Measurements from ENCODE around the gene COL25A1.

The COL25A1 gene

DNA sequence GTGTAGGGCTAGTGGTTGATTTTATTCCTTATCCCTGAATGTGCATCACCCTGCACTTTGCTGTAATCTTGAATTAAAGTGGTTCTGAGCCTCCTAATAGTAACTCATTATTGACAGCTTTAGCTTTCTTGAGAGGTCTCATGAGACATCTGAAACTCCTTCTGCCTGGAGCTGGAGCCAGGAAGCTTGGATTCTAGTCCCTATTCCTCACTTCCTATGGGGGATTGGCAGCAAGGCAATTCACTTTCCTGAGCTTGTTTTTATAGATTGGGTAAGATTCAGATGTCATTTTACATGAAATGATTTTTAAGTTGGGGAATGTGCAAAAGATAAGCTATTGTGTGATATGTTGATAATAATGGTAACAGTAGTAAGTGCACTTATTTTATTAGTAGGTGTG is 522.5 kb downstream of the COL25A1 start:
- H3K4me1 Mint-ChIP-seq (ENCODE audit: low read depth): no peaks in the 10 kb centered on the region
- peaks cover 13% of the 10 kb centered on the region for H3K27me3 Mint-ChIP-seq (ENCODE audit: low read depth)
- no peaks in the 10 kb centered on the region for H3K9me3 Mint-ChIP-seq
- H3K4me3 Mint-ChIP-seq: no peak overlapping the region
- no peak overlapping the region for H3K27ac Mint-ChIP-seq
- no peaks in the 10 kb centered on the region for H3K36me3 Mint-ChIP-seq (ENCODE audit: low read depth)

DNA sequence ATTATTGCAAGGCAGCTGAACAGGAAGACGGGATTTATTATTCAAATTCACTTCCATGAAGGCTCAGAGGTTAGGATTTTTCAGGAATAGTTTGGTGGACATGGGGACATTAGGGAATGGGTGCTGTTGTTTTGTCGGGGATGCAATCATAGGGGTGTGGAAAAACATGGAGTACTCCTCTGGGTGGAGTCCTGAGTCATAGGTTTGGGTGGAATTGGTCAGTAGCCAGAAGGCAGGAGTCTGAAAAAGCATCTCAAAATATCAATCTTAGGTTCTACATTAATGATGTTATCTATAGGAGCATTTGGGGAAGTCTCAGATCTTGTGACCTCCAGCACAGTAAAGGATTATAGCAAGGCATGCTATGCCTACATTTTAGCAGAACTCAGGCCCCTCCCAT is 525.1 kb downstream of the COL25A1 start:
- Mint-ChIP-seq H3K27ac (no peak overlapping the region), H3K4me1 (ENCODE audit: low read depth) (no peaks in the 10 kb centered on the region), H3K4me3 (no peak overlapping the region), H3K9me3 (no peaks in the 10 kb centered on the region), H3K27me3 (ENCODE audit: low read depth) (peaks cover 13% of the 10 kb centered on the region), H3K36me3 (ENCODE audit: low read depth) (no peaks in the 10 kb centered on the region)

DNA sequence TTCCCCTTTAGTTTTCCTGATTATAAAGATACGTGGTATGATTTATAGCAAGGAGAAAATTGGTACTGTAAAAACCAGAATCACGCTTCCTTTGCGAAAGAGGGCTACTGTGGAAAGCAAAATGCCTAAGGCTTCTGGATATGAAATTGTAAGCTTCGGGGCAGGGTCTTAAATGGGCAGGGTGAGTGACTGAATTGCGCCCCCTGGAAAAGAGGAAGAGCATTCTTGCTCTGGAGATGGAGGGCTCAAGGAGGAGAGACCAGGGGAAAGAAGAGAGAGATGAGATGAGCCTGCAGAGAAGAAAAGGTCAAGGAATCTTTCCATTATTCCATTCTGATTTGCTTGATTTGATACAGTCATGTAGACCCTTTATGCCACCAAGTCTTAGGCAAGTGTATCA is 526.5 kb downstream of the COL25A1 start:
- Mint-ChIP-seq H3K9me3 (no peaks in the 10 kb centered on the region), H3K4me3 (no peak overlapping the region), H3K4me1 (ENCODE audit: low read depth) (no peaks in the 10 kb centered on the region), H3K36me3 (ENCODE audit: low read depth) (no peaks in the 10 kb centered on the region), H3K27me3 (ENCODE audit: low read depth) (peaks cover 13% of the 10 kb centered on the region), H3K27ac (no peak overlapping the region)

DNA sequence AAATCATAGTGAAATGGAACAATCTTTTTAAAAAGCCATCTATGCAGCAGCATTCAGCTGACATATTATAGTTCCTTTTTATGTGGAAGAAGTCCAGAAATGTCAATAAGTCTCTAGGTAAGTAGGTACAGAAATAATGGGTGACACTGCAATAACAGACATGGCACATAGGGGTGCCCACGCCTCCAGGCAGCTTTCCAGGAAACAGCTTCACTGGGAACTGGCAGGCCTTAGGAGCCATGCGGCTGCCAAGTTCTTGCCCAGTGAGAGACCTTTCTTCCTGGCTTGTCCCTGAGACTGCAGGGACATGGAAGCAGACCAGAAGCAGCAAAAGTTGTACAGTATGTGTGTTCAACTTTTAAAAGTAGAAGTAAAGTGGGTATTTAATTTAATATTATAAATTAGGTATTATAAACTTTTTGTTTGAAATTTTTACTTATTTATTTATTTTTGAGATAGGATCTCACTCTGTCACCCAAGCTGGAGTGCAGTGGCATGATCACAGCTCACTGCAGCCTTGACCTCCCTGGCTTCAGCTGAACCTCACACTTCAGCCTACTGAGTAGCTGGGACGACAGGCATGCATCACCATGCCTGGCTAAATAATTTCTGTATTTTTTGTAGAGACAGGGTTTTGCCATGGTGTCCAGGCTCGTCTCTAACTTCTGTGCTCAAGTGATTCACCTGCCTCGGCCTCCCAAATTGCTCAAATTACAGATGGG is 527.5 kb downstream of the COL25A1 start:
- peaks cover 13% of the 10 kb centered on the region for H3K27me3 Mint-ChIP-seq (ENCODE audit: low read depth)
- no peaks in the 10 kb centered on the region for H3K4me1 Mint-ChIP-seq (ENCODE audit: low read depth)
- no peak overlapping the region for H3K4me3 Mint-ChIP-seq

DNA sequence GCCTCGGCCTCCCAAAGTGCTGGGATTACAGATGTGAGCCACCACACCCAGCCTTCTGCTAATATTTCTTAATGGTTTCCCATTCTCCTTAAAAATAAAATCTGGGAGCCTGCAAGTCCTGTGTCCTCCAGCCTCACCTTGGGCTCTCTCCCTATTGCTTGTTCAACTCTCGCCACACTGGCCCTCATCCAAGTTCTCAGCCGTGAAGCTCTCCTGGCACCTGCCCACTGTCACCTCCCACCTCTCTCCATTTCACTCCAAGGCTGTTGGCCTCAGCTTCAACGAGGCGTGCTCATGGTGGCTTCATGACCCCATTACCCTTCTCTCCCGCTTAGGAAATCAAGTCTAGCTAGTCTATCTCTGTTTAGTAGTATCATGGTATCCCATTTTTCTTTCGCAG is 530.1 kb downstream of the COL25A1 start:
- Mint-ChIP-seq H3K9me3 (no peaks in the 10 kb centered on the region), H3K27me3 (ENCODE audit: low read depth) (peaks cover 11% of the 10 kb centered on the region), H3K4me3 (no peak overlapping the region), H3K27ac (no peak overlapping the region), H3K36me3 (ENCODE audit: low read depth) (no peaks in the 10 kb centered on the region), H3K4me1 (ENCODE audit: low read depth) (no peaks in the 10 kb centered on the region)

More for the DNA sequence above, 527.5 kb downstream of the COL25A1 start:
- Mint-ChIP-seq H3K36me3 (ENCODE audit: low read depth) (no peaks in the 10 kb centered on the region), H3K9me3 (no peaks in the 10 kb centered on the region), H3K27ac (no peak overlapping the region)

DNA sequence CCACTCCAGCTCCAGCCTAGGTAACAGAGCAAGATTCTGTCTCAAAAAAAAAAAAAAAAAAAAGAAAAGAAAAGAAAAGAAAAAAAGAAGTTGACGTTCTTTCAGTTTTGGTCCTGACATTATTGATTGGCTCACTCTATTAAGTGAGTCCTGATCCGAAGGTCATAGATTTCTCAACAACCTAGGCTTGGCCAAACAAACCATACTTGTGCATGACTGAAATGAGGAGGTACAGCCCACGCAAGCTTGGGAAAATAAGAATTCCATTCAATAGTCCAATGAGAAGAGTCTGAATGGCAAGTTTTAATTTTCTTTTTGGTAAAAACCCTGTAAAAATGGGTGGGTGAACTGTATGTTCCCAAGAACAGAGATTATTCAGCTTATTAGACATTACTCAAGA is 536.4 kb downstream of the COL25A1 start:
- H3K36me3 Mint-ChIP-seq (ENCODE audit: low read depth): peaks cover 1% of the 10 kb centered on the region
- no peak overlapping the region for H3K27ac Mint-ChIP-seq
- H3K27me3 Mint-ChIP-seq (ENCODE audit: low read depth): peaks cover 49% of the 10 kb centered on the region
- H3K4me3 Mint-ChIP-seq: no peak overlapping the region
- peaks cover 8% of the 10 kb centered on the region for H3K4me1 Mint-ChIP-seq (ENCODE audit: low read depth)
- no peaks in the 10 kb centered on the region for H3K9me3 Mint-ChIP-seq

DNA sequence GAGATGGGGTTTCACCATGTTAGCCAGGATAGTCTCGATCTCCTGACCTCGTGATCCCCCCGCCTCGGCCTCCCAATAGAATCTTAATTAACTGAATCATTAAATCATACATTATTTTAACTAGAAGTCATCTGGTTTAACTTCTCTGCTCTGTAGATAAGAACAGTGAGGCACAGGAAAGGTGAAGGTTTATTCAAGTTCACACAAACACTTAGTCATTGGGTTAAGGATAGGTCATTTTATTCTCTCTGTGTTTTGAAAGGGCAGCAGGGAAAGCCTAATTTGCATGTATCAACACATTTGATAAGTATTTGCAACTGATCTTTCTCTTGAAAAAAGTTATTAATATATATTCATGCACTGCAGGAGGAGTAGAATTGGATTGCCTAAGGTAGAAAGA is 538.5 kb downstream of the COL25A1 start:
- Mint-ChIP-seq H3K36me3 (ENCODE audit: low read depth) (peaks cover 1% of the 10 kb centered on the region), H3K9me3 (no peaks in the 10 kb centered on the region), H3K4me3 (no peak overlapping the region), H3K27ac (no peak overlapping the region), H3K27me3 (ENCODE audit: low read depth) (peaks cover 65% of the 10 kb centered on the region), H3K4me1 (ENCODE audit: low read depth) (peaks cover 8% of the 10 kb centered on the region)

DNA sequence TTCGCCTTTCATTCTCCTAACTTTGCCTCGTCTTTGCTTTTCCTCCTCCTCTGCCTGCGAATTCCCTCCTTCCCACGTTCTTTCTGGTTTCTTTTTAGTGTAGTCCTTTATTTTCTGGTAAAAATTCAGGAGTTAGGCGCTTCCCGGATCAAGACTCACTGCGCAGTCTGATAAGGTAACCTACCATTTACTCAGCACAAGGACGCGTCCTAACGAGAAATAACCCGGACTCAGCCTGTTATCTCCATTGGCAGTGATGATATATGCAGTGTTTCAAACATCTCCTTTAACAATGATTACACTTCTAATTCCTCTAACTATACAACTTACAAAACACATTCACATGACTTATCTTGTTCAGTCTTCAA is 539.2 kb downstream of the COL25A1 start:
- H3K27me3 Mint-ChIP-seq (ENCODE audit: low read depth): peaks cover 65% of the 10 kb centered on the region
- peaks cover 8% of the 10 kb centered on the region for H3K4me1 Mint-ChIP-seq (ENCODE audit: low read depth)
- H3K9me3 Mint-ChIP-seq: no peaks in the 10 kb centered on the region
- peaks cover 1% of the 10 kb centered on the region for H3K36me3 Mint-ChIP-seq (ENCODE audit: low read depth)
- peak overlapping the region; percentile 83 for H3K4me3 Mint-ChIP-seq
- H3K27ac Mint-ChIP-seq: no peak overlapping the region

DNA sequence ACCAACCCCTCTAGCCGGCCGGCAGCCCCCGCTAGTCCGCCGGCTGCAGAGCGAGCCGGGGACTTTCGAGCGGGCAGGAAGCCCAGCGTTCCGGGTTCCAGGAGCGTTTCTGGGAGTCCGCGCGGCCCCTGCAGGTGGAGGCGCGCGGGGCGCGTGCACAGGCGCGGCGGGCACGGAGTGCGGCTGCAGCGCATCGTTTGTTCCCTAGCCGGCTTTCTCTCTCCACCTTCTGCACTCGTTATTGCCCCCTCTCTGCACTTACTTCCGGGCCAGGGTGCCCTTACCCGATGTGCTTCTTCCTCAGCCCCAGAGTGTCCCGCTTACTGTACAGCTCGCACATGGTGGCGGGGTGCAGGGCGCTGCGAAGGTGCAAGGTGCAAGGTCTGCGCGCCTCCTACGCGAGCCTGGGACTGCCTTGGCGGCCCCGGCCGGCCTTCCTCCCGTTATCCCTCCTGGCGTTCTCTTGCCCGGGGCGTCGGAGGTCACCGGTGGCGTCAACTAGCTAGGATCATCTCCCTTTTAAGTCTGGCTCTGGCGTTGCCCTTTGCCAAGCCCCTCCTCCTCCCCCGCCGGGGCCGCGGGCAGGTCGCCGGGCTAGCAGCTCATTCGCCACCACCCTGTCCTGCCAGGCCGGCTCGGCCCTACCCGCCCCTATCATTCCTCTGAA is 539.8 kb downstream of the COL25A1 start, which contains the start of gene ETNPPL:
Gene ETNPPL, minus strand, starts transcription at position 495 of the 667 bp plus-strand sequence. Its CDS starts 155 bp downstream, at position 340.
- no peaks in the 10 kb centered on the region for H3K9me3 Mint-ChIP-seq
- H3K36me3 Mint-ChIP-seq (ENCODE audit: low read depth): peaks cover 1% of the 10 kb centered on the region
- peak within 1 kb of the TSS; percentile 83 for H3K4me3 Mint-ChIP-seq
- H3K27ac Mint-ChIP-seq: no peak within 1 kb of the TSS
- H3K4me1 Mint-ChIP-seq (ENCODE audit: low read depth): peaks cover 8% of the 10 kb centered on the region
- H3K27me3 Mint-ChIP-seq (ENCODE audit: low read depth): peaks cover 65% of the 10 kb centered on the region
